IMR-90 (cell line): ENCODE data around the gene ISOC1. TPM values are rescaled to one million over a fixed set of nuclear protein-coding genes. Genes with fewer than 3 reads are reported as not detected.

Source experiments
- ATAC-seq: fragments of 200-7000 bp; cut with Tn5 transposase; 2 replicates; pipeline ENCODE4 v1.9.1; 2020; ENCODE audit warnings: low read depth, mild to moderate bottlenecking, moderate library complexity
- BruUV-seq: library from RNA; stranded (reverse); fragments of 400-500 nt; replicated peaks from 2 replicates; lab custom pipeline; 2021; lab: Mats Ljungman, UMichigan
- CTCF ChIA-PET: fragments of 300-600 bp; formaldehyde crosslinking; extraction: SDS; loops from one replicate; lab custom pipeline; 2021; ENCODE audit warnings: antibody characterized with exemption; lab: Yijun Ruan, JAX
- POLR2A ChIA-PET: fragments of 300-600 bp; sonication (Branson Sonifier 250); formaldehyde crosslinking; loops from one replicate; lab custom pipeline; 2022; ENCODE audit warnings: antibody characterized with exemption; ENCODE audit not compliant: unreplicated experiment; lab: Charles Lee
- DNase-seq: peaks from one replicate; pipeline ENCODE4 v3.0.0; 2013
- H2AFZ ChIP-seq: replicated peaks from 2 replicates; pipeline ENCODE3; 2013; ENCODE audit warnings: low read length, mild to moderate bottlenecking; ENCODE audit not compliant: poor library complexity
- H2AK5ac ChIP-seq: 2 replicates; pipeline ENCODE4 v1.6.1; 2013; ENCODE audit warnings: low read depth, low read length, inconsistent platforms
- H2AK9ac ChIP-seq: replicated peaks from 2 replicates; pipeline ENCODE3; 2013; ENCODE audit warnings: mild to moderate bottlenecking, low read depth, low read length, moderate library complexity; ENCODE audit not compliant: poor library complexity
- H2BK120ac ChIP-seq: 2 replicates; pipeline ENCODE4 v1.6.1; 2013; ENCODE audit warnings: low read depth, low read length, inconsistent platforms
- H2BK15ac ChIP-seq: 3 replicates; pipeline ENCODE4 v1.6.1; 2013; ENCODE audit warnings: low read depth, low read length, inconsistent platforms
- H2BK20ac ChIP-seq: 2 replicates; pipeline ENCODE4 v1.6.1; 2013; ENCODE audit warnings: low read depth, mild to moderate bottlenecking, inconsistent platforms, low read length, moderate library complexity
- H2BK5ac ChIP-seq: 2 replicates; pipeline ENCODE4 v1.6.1; 2013; ENCODE audit warnings: mild to moderate bottlenecking, low read depth, low read length, inconsistent platforms; ENCODE audit not compliant: poor library complexity, severe bottlenecking
- H3K14ac ChIP-seq: replicated peaks from 2 replicates; pipeline ENCODE4 v1.6.1; 2013; ENCODE audit warnings: low read depth, low read length, inconsistent platforms
- H3K18ac ChIP-seq: 2 replicates; pipeline ENCODE4 v1.6.1; 2013; ENCODE audit warnings: low read depth, low read length, control low read depth
- H3K23ac ChIP-seq: 2 replicates; pipeline ENCODE4 v1.6.1; 2013; ENCODE audit warnings: low read depth, low read length, inconsistent platforms
- H3K27ac ChIP-seq: 2 replicates; pipeline ENCODE4 v1.5.1; 2013; ENCODE audit warnings: mild to moderate bottlenecking, control low read depth, low read length; ENCODE audit not compliant: insufficient read depth
- H3K27me3 ChIP-seq: 2 replicates; pipeline ENCODE4 v1.6.1; 2013; ENCODE audit warnings: low read length; ENCODE audit not compliant: control insufficient read depth, insufficient read depth
- H3K36me3 ChIP-seq: 2 replicates; pipeline ENCODE4 v1.6.1; 2013; ENCODE audit warnings: low read length, mixed read lengths; ENCODE audit not compliant: control insufficient read depth, insufficient read depth
- H3K4ac ChIP-seq: 2 replicates; pipeline ENCODE4 v1.6.1; 2013; ENCODE audit warnings: low read depth, low read length, inconsistent platforms
- H3K4me1 ChIP-seq: 2 replicates; pipeline ENCODE4 v1.6.1; 2013; ENCODE audit warnings: low read length, mixed read lengths; ENCODE audit not compliant: control insufficient read depth, insufficient read depth
- H3K4me2 ChIP-seq: 2 replicates; pipeline ENCODE4 v1.6.1; 2013; ENCODE audit warnings: low read depth, mild to moderate bottlenecking, control low read depth, low read length, moderate library complexity
- H3K4me3 ChIP-seq: 2 replicates; pipeline ENCODE4 v1.5.1; 2013; ENCODE audit warnings: low read depth, mild to moderate bottlenecking, control low read depth, low read length, moderate library complexity; ENCODE audit not compliant: insufficient read depth
- H3K56ac ChIP-seq: 2 replicates; pipeline ENCODE4 v1.6.1; 2013; ENCODE audit warnings: low read length, inconsistent platforms; ENCODE audit not compliant: insufficient read depth; ENCODE audit errors: extremely low read depth
- H3K79me1 ChIP-seq, 2 experiments: 2 replicates each; pipeline ENCODE4 v1.6.1; 2013; ENCODE audit warnings: low read length in 2 of 2, inconsistent platforms in 1 of 2, low read depth in 1 of 2
- H3K9ac ChIP-seq: 2 replicates; pipeline ENCODE4 v1.6.1; 2013; ENCODE audit warnings: low read depth, low read length, control low read depth
- H3K9me1 ChIP-seq: 2 replicates; pipeline ENCODE4 v1.6.1; 2013; ENCODE audit warnings: low read length, inconsistent platforms; ENCODE audit not compliant: insufficient read depth
- H3K9me3 ChIP-seq: 2 replicates; pipeline ENCODE4 v1.6.1; 2013; ENCODE audit warnings: low read length; ENCODE audit not compliant: control insufficient read depth, insufficient read depth
- H4K20me1 ChIP-seq: 2 replicates; pipeline ENCODE4 v1.6.1; 2013; ENCODE audit warnings: low read length, inconsistent platforms; ENCODE audit not compliant: insufficient read depth
- H4K5ac ChIP-seq: 2 replicates; pipeline ENCODE4 v1.6.1; 2013; ENCODE audit warnings: mild to moderate bottlenecking, low read depth, low read length, control low read depth
- H4K8ac ChIP-seq, 2 experiments: 2 replicates each; pipeline ENCODE4 v1.6.1; 2013; ENCODE audit warnings: low read depth in 2 of 2, low read length in 2 of 2, control low read depth in 1 of 2, inconsistent platforms in 1 of 2
- H4K91ac ChIP-seq: 2 replicates; pipeline ENCODE4 v1.6.1; 2013; ENCODE audit warnings: low read depth, low read length, inconsistent platforms; ENCODE audit not compliant: insufficient read depth
- BHLHE40 ChIP-seq: fragments of 150-350 bp; IDR thresholded peaks from 2 replicates; pipeline ENCODE4 v1.6.1; 2016; ENCODE audit warnings: mild to moderate bottlenecking, low read depth, low read length
- CEBPB ChIP-seq: IDR thresholded peaks from 2 replicates; pipeline ENCODE4 v1.6.1; 2012; ENCODE audit warnings: low read depth, low read length, improper control_type of control experiment
- CTCF ChIP-seq: conservative IDR thresholded peaks from 2 replicates; pipeline ENCODE4 v1.5.1; 2012; ENCODE audit warnings: mild to moderate bottlenecking, low read depth, low read length, improper control_type of control experiment
- ELK1 ChIP-seq: fragments of 150-350 bp; IDR thresholded peaks from 2 replicates; pipeline ENCODE4 v1.6.1; 2016; ENCODE audit warnings: low read depth, mild to moderate bottlenecking, low read length, moderate library complexity, borderline replicate concordance
- MAZ ChIP-seq: IDR thresholded peaks from 2 replicates; pipeline ENCODE4 v1.6.1; 2012; ENCODE audit warnings: low read depth, mild to moderate bottlenecking, low read length, improper control_type of control experiment, moderate library complexity, borderline replicate concordance
- NFE2L2 ChIP-seq: fragments of 150-350 bp; IDR thresholded peaks from 2 replicates; pipeline ENCODE4 v1.6.1; 2016; ENCODE audit warnings: low read depth, mild to moderate bottlenecking, low read length
- POLR2A ChIP-seq: IDR thresholded peaks from 2 replicates; pipeline ENCODE4 v1.6.1; 2012; ENCODE audit warnings: mild to moderate bottlenecking, low read depth, low read length
- RAD21 ChIP-seq: IDR thresholded peaks from 2 replicates; pipeline ENCODE4 v1.6.1; 2012; ENCODE audit warnings: low read length, improper control_type of control experiment
- RFX5 ChIP-seq: IDR thresholded peaks from 2 replicates; pipeline ENCODE4 v1.8.0; 2012; ENCODE audit warnings: low read depth, mild to moderate bottlenecking, low read length, moderate library complexity
- USF2 ChIP-seq: fragments of 150-350 bp; IDR thresholded peaks from 2 replicates; pipeline ENCODE4 v1.6.1; 2017; ENCODE audit warnings: mild to moderate bottlenecking, antibody characterized with exemption, low read length, low read depth
- dilution Hi-C: fragments of 300-500 bp; cut with HindIII; formaldehyde crosslinking; loops from one replicate; pipeline ENCODE4 v1.14.3; 2018; ENCODE audit warnings: low sequenced_read_pairs; ENCODE audit not compliant: unreplicated experiment
- in situ Hi-C: fragments of 300-500 bp; cut with MboI; formaldehyde crosslinking; loops from 3 replicates; pipeline ENCODE4 v1.14.3; 2019; ENCODE audit warnings: low sequenced_read_pairs, inconsistent platforms, mixed read lengths
- intact Hi-C: fragments of 100-400 bp; cut with micrococcal nuclease; formaldehyde crosslinking; loops from 2 replicates; pipeline ENCODE4 v1.10.0; 2022
- polyA plus RNA-seq, 3 experiments: library from polyadenylated mRNA; depleted of rRNA; stranded (reverse); fragments of >200 nt; gene quantifications; 2 replicates each; pipeline ENCODE4 v1.2.3, GENCODE V29; 2012; ENCODE audit warnings: low replicate concordance in 1 of 3
- total RNA-seq: library from RNA; depleted of rRNA; stranded (reverse); fragments of >200 nt; gene quantifications from 2 replicates; pipeline ENCODE4 v1.2.3, GENCODE V29; 2012

Gene ISOC1
- total and polyA plus RNA-seq, 2 of the 4 experiments (the other 2 are of a cell fraction) = 10.8 to 11.6 TPM

- H3K14ac ChIP-seq = no peak overlapping the region
- no peaks in the 10 kb centered on the region for H3K9me1 ChIP-seq
- H3K18ac ChIP-seq = no peak overlapping the region
- intact Hi-C loops (no loop called here), in situ Hi-C loops (no loop called here), dilution Hi-C loops (no loop called here)
- no peaks in the 10 kb centered on the region for H4K20me1 ChIP-seq
- no peak overlapping the region for H4K8ac ChIP-seq
- DNase-seq (no peak), ATAC-seq (no peak)
- no peaks in the 10 kb centered on the region for H3K27me3 ChIP-seq
- no peaks in the 10 kb centered on the region for H3K4me1 ChIP-seq
- H4K5ac ChIP-seq = no peak overlapping the region
- BruUV-seq = no TSS peak
- H2BK120ac ChIP-seq = no peak overlapping the region
- H4K91ac ChIP-seq = no peak overlapping the region
- no peak overlapping the region for H2BK5ac ChIP-seq
- H3K9ac ChIP-seq = no peak overlapping the region
- no peaks in the 10 kb centered on the region for H3K9me3 ChIP-seq
- no peak overlapping the region for H3K4me3 ChIP-seq
- no peak overlapping the region for H3K27ac ChIP-seq
- H2AFZ ChIP-seq = no peak overlapping the region
- H3K4me2 ChIP-seq = no peak overlapping the region
- TF ChIP-seq ELK1 = no peak
- no peak for TF ChIP-seq RAD21
- no peak for TF ChIP-seq CEBPB
- no peak for TF ChIP-seq BHLHE40
- no peak for TF ChIP-seq RFX5
- TF ChIP-seq CTCF = no peak
- no peak for TF ChIP-seq POLR2A
- TF ChIP-seq USF2 = no peak
- TF ChIP-seq NFE2L2 = no peak
- no peak for TF ChIP-seq MAZ
- no peaks in the 10 kb centered on the region for H3K36me3 ChIP-seq
- no peak overlapping the region for H2BK20ac ChIP-seq
- H2BK15ac ChIP-seq = no peak overlapping the region
- H2AK9ac ChIP-seq = no peak overlapping the region
- no peak overlapping the region for H3K23ac ChIP-seq
- no peak overlapping the region for H2AK5ac ChIP-seq
- no peaks in the 10 kb centered on the region for H3K79me1 ChIP-seq
- no peak overlapping the region for H3K4ac ChIP-seq
- CTCF ChIA-PET = no interaction called here
- H3K56ac ChIP-seq = no peak overlapping the region
- POLR2A ChIA-PET = no interaction called here
Observed at GRCh38 chr5:129135633-129136032, 41.1 kb downstream of the ISOC1 start.
